ENCODE results near the gene HES1. TPM values are rescaled to one million over a fixed set of nuclear protein-coding genes. Genes with fewer than 3 reads are reported as not detected.
A peak's percentile ranks its signal among the peaks of the same experiment; 100 is the strongest.

Gene HES1
- total RNA-seq, 1 experiment from 2014 or later = 17.4 TPM

- Histone ChIP-seq H3K9ac (ENCODE audit: low read length) (no peak overlapping the region), H3K79me2 (ENCODE audit: low read length) (no peaks in the 10 kb centered on the region), H3K4me3 (ENCODE audit: low read length) (no peak overlapping the region), H2AFZ (ENCODE audit: low read length) (peak overlapping the region; percentile 10; the same call in 1 of the 2 replicates), H3K9me2 (replicated peaks; ENCODE audit: insufficient read depth, low read length) (no peaks in the 10 kb centered on the region), H3K27me3 (ENCODE audit: low read length) (no peaks in the 10 kb centered on the region), H3K9me3 (ENCODE audit: low read length) (no peaks in the 10 kb centered on the region), H3K4me2 (ENCODE audit: low read depth, low read length, poor library complexity, severe bottlenecking) (peak overlapping the region; percentile 94), H4K20me1 (ENCODE audit: insufficient read depth, low read depth, low read length) (no peaks in the 10 kb centered on the region), H3K36me3 (ENCODE audit: insufficient read depth, low read length) (no peaks in the 10 kb centered on the region), H3K4me1 (ENCODE audit: low read length) (peaks cover 72% of the 10 kb centered on the region), H3K27ac (ENCODE audit: low read length) (no peak overlapping the region)
- DNase-seq = no peak
These were observed 37.1 kb upstream of the HES1 start for GRCh38 chr3:194098843-194099183.

- no peaks in the 10 kb centered on the region for H3K36me3 ChIP-seq (ENCODE audit: insufficient read depth, low read length)
- peaks cover 76% of the 10 kb centered on the region for H3K4me1 ChIP-seq (ENCODE audit: low read length)
- peak overlapping the region; percentile 94 for H3K4me2 ChIP-seq (ENCODE audit: low read depth, low read length, poor library complexity, severe bottlenecking)
- H3K79me2 ChIP-seq (ENCODE audit: low read length) = no peaks in the 10 kb centered on the region
- DNase-seq = no peak
- no peaks in the 10 kb centered on the region for H4K20me1 ChIP-seq (ENCODE audit: insufficient read depth, low read depth, low read length)
- no peaks in the 10 kb centered on the region for H3K9me2 ChIP-seq (replicated peaks; ENCODE audit: insufficient read depth, low read length)
- H3K27me3 ChIP-seq (ENCODE audit: low read length) = no peaks in the 10 kb centered on the region
- H2AFZ ChIP-seq (ENCODE audit: low read length) = no peak overlapping the region
- peak overlapping the region; percentile 53 for H3K4me3 ChIP-seq (ENCODE audit: low read length)
- peak overlapping the region; percentile 74 for H3K9ac ChIP-seq (ENCODE audit: low read length)
- peak overlapping the region; percentile 98 for H3K27ac ChIP-seq (ENCODE audit: low read length)
- no peaks in the 10 kb centered on the region for H3K9me3 ChIP-seq (ENCODE audit: low read length)
These were observed 36.7 kb upstream of the HES1 start for GRCh38 chr3:194099215-194099614.

GRCh38 chr3:194100856-194101390 lies 35.0 kb upstream of the HES1 start:
- peak overlapping the region; percentile 59; the same call in 1 of the 2 replicates for H2AFZ ChIP-seq (ENCODE audit: low read length)
- no peaks in the 10 kb centered on the region for H3K9me3 ChIP-seq (ENCODE audit: low read length)
- no peaks in the 10 kb centered on the region for H3K9me2 ChIP-seq (replicated peaks; ENCODE audit: insufficient read depth, low read length)
- peak; percentile 74 for DNase-seq
- H3K36me3 ChIP-seq (ENCODE audit: insufficient read depth, low read length) = no peaks in the 10 kb centered on the region
- peak overlapping the region; percentile 53 for H3K4me3 ChIP-seq (ENCODE audit: low read length)
- H4K20me1 ChIP-seq (ENCODE audit: insufficient read depth, low read depth, low read length) = no peaks in the 10 kb centered on the region
- peak overlapping the region; percentile 94 for H3K4me2 ChIP-seq (ENCODE audit: low read depth, low read length, poor library complexity, severe bottlenecking)
- peak overlapping the region; percentile 74 for H3K9ac ChIP-seq (ENCODE audit: low read length)
- H3K79me2 ChIP-seq (ENCODE audit: low read length) = no peaks in the 10 kb centered on the region
- H3K27ac ChIP-seq (ENCODE audit: low read length) = peak overlapping the region; percentile 98
- H3K4me1 ChIP-seq (ENCODE audit: low read length) = peaks cover 86% of the 10 kb centered on the region
- no peaks in the 10 kb centered on the region for H3K27me3 ChIP-seq (ENCODE audit: low read length)

- Histone ChIP-seq H3K9me3 (ENCODE audit: low read length) (no peaks in the 10 kb centered on the region), H3K9me2 (replicated peaks; ENCODE audit: insufficient read depth, low read length) (no peaks in the 10 kb centered on the region), H3K4me3 (ENCODE audit: low read length) (peak overlapping the region; percentile 53), H3K9ac (ENCODE audit: low read length) (peak overlapping the region; percentile 74), H3K27ac (ENCODE audit: low read length) (peak overlapping the region; percentile 98), H3K79me2 (ENCODE audit: low read length) (no peaks in the 10 kb centered on the region), H3K4me1 (ENCODE audit: low read length) (peaks cover 93% of the 10 kb centered on the region), H2AFZ (ENCODE audit: low read length) (peak overlapping the region; percentile 59), H3K4me2 (ENCODE audit: low read depth, low read length, poor library complexity, severe bottlenecking) (peak overlapping the region; percentile 94), H4K20me1 (ENCODE audit: insufficient read depth, low read depth, low read length) (no peaks in the 10 kb centered on the region), H3K36me3 (ENCODE audit: insufficient read depth, low read length) (no peaks in the 10 kb centered on the region), H3K27me3 (ENCODE audit: low read length) (no peaks in the 10 kb centered on the region)
- DNase-seq = peak; percentile 71
These were observed 34.1 kb upstream of the HES1 start for GRCh38 chr3:194101592-194102432.

GRCh38 chr3:194102436-194102835 lies 33.5 kb upstream of the HES1 start:
- no peaks in the 10 kb centered on the region for H3K9me3 ChIP-seq (ENCODE audit: low read length)
- H3K4me2 ChIP-seq (ENCODE audit: low read depth, low read length, poor library complexity, severe bottlenecking) = peak overlapping the region; percentile 94
- no peaks in the 10 kb centered on the region for H3K36me3 ChIP-seq (ENCODE audit: insufficient read depth, low read length)
- H2AFZ ChIP-seq (ENCODE audit: low read length) = peak overlapping the region; percentile 59; the same call in 1 of the 2 replicates
- H3K79me2 ChIP-seq (ENCODE audit: low read length) = no peaks in the 10 kb centered on the region
- H3K9ac ChIP-seq (ENCODE audit: low read length) = peak overlapping the region; percentile 74
- peaks cover 94% of the 10 kb centered on the region for H3K4me1 ChIP-seq (ENCODE audit: low read length)
- no peaks in the 10 kb centered on the region for H3K9me2 ChIP-seq (replicated peaks; ENCODE audit: insufficient read depth, low read length)
- no peaks in the 10 kb centered on the region for H3K27me3 ChIP-seq (ENCODE audit: low read length)
- peak overlapping the region; percentile 53; the same call in 1 of the 2 replicates for H3K4me3 ChIP-seq (ENCODE audit: low read length)
- H4K20me1 ChIP-seq (ENCODE audit: insufficient read depth, low read depth, low read length) = no peaks in the 10 kb centered on the region
- peak overlapping the region; percentile 98 for H3K27ac ChIP-seq (ENCODE audit: low read length)
- no peak for DNase-seq

GRCh38 chr3:194103505-194103904 lies 32.4 kb upstream of the HES1 start:
- peak overlapping the region; percentile 94 for H3K4me2 ChIP-seq (ENCODE audit: low read depth, low read length, poor library complexity, severe bottlenecking)

GRCh38 chr3:194103983-194104751 lies 31.8 kb upstream of the HES1 start:
- peaks cover 96% of the 10 kb centered on the region for H3K4me1 ChIP-seq (ENCODE audit: low read length)
- peak overlapping the region; percentile 94 for H3K4me2 ChIP-seq (ENCODE audit: low read depth, low read length, poor library complexity, severe bottlenecking)
- peak; percentile 99 for DNase-seq
- peak overlapping the region; percentile 80 for H3K9ac ChIP-seq (ENCODE audit: low read length)
- peak overlapping the region; percentile 66 for H3K4me3 ChIP-seq (ENCODE audit: low read length)
- no peaks in the 10 kb centered on the region for H3K36me3 ChIP-seq (ENCODE audit: insufficient read depth, low read length)
- no peaks in the 10 kb centered on the region for H3K9me2 ChIP-seq (replicated peaks; ENCODE audit: insufficient read depth, low read length)
- H3K27ac ChIP-seq (ENCODE audit: low read length) = peak overlapping the region; percentile 98
- no peaks in the 10 kb centered on the region for H3K79me2 ChIP-seq (ENCODE audit: low read length)
- H3K9me3 ChIP-seq (ENCODE audit: low read length) = no peaks in the 10 kb centered on the region
- peak overlapping the region; percentile 40; the same call in 1 of the 2 replicates for H2AFZ ChIP-seq (ENCODE audit: low read length)
- H3K27me3 ChIP-seq (ENCODE audit: low read length) = no peaks in the 10 kb centered on the region
- no peaks in the 10 kb centered on the region for H4K20me1 ChIP-seq (ENCODE audit: insufficient read depth, low read depth, low read length)

More at GRCh38 chr3:194103505-194103904, 32.4 kb upstream of the HES1 start:
- Histone ChIP-seq H3K27ac (ENCODE audit: low read length) (peak overlapping the region; percentile 98), H3K36me3 (ENCODE audit: insufficient read depth, low read length) (no peaks in the 10 kb centered on the region), H3K9me2 (replicated peaks; ENCODE audit: insufficient read depth, low read length) (no peaks in the 10 kb centered on the region), H3K27me3 (ENCODE audit: low read length) (no peaks in the 10 kb centered on the region), H3K4me3 (ENCODE audit: low read length) (peak overlapping the region; percentile 44; the same call in 1 of the 2 replicates), H3K9me3 (ENCODE audit: low read length) (no peaks in the 10 kb centered on the region), H2AFZ (ENCODE audit: low read length) (0 out of 2 replicates have a peak overlapping the region, but pooled peaks have one; percentile 59), H4K20me1 (ENCODE audit: insufficient read depth, low read depth, low read length) (no peaks in the 10 kb centered on the region), H3K9ac (ENCODE audit: low read length) (peak overlapping the region; percentile 74), H3K4me1 (ENCODE audit: low read length) (peaks cover 96% of the 10 kb centered on the region), H3K79me2 (ENCODE audit: low read length) (no peaks in the 10 kb centered on the region)
- DNase-seq = peak; percentile 71

GRCh38 chr3:194105292-194105691 lies 30.7 kb upstream of the HES1 start:
- no peaks in the 10 kb centered on the region for H3K79me2 ChIP-seq (ENCODE audit: low read length)
- peak overlapping the region; percentile 66 for H3K4me3 ChIP-seq (ENCODE audit: low read length)
- no peaks in the 10 kb centered on the region for H3K9me2 ChIP-seq (replicated peaks; ENCODE audit: insufficient read depth, low read length)
- DNase-seq = peak; percentile 70
- H3K36me3 ChIP-seq (ENCODE audit: insufficient read depth, low read length) = no peaks in the 10 kb centered on the region
- no peak overlapping the region; the same call in 1 of the 2 replicates for H2AFZ ChIP-seq (ENCODE audit: low read length)
- H4K20me1 ChIP-seq (ENCODE audit: insufficient read depth, low read depth, low read length) = no peaks in the 10 kb centered on the region
- peaks cover 94% of the 10 kb centered on the region for H3K4me1 ChIP-seq (ENCODE audit: low read length)
- peak overlapping the region; percentile 80 for H3K9ac ChIP-seq (ENCODE audit: low read length)
- H3K27me3 ChIP-seq (ENCODE audit: low read length) = no peaks in the 10 kb centered on the region
- H3K4me2 ChIP-seq (ENCODE audit: low read depth, low read length, poor library complexity, severe bottlenecking) = peak overlapping the region; percentile 94
- H3K9me3 ChIP-seq (ENCODE audit: low read length) = no peaks in the 10 kb centered on the region
- peak overlapping the region; percentile 98 for H3K27ac ChIP-seq (ENCODE audit: low read length)

All from Karpas-422 (cell line).